Mesenchymal stem cell (in vitro differentiated cells and primary cell): Measurements from ENCODE around the gene LTB4R.
A peak's percentile ranks its signal among the peaks of the same experiment; 100 is the strongest.

Experiments used
- DNase-seq: peaks from one replicate; pipeline ENCODE4 v3.0.0-alpha.2; 2013
- H2AFZ ChIP-seq: one replicate; pipeline ENCODE4 v1.6.1; 2013; ENCODE audit warnings: low read depth, mild to moderate bottlenecking, control low read depth, inconsistent platforms, low read length, moderate library complexity
- H2AK5ac ChIP-seq: 2 replicates; pipeline ENCODE4 v1.6.1; 2013; ENCODE audit warnings: low read length, moderate library complexity, mild to moderate bottlenecking, inconsistent platforms; ENCODE audit not compliant: severe bottlenecking
- H2BK120ac ChIP-seq: one replicate; pipeline ENCODE4 v1.6.1; 2013; ENCODE audit warnings: low read depth, mild to moderate bottlenecking, inconsistent platforms, low read length, moderate library complexity
- H2BK12ac ChIP-seq, 2 experiments: one replicate each; pipeline ENCODE4 v1.6.1; 2013; ENCODE audit warnings: inconsistent platforms in 2 of 2, low read length in 2 of 2, mild to moderate bottlenecking in 2 of 2, moderate library complexity in 2 of 2, control low read depth in 1 of 2
- H2BK15ac ChIP-seq: one replicate; pipeline ENCODE4 v1.6.1; 2013; ENCODE audit warnings: mild to moderate bottlenecking, low read depth, inconsistent platforms; ENCODE audit not compliant: poor library complexity, severe bottlenecking
- H2BK5ac ChIP-seq: 2 replicates; pipeline ENCODE4 v1.6.1; 2013; ENCODE audit warnings: low read depth, mild to moderate bottlenecking, low read length, control low read depth, inconsistent platforms; ENCODE audit not compliant: poor library complexity, severe bottlenecking
- H3K14ac ChIP-seq, 2 experiments: one replicate each; pipeline ENCODE4 v1.6.1; 2013; ENCODE audit warnings: inconsistent platforms in 2 of 2, low read length in 2 of 2, control low read depth in 1 of 2, mild to moderate bottlenecking in 1 of 2, moderate library complexity in 1 of 2
- H3K18ac ChIP-seq, 2 experiments: one replicate each; pipeline ENCODE4 v1.6.1; 2013; ENCODE audit warnings: inconsistent platforms in 2 of 2, low read length in 2 of 2, control low read depth in 1 of 2, low read depth in 1 of 2, mild to moderate bottlenecking in 1 of 2
- H3K23ac ChIP-seq, 2 experiments: one replicate each; pipeline ENCODE4 v1.6.1; 2013; ENCODE audit warnings: inconsistent platforms in 2 of 2, low read length in 2 of 2, mild to moderate bottlenecking in 2 of 2, moderate library complexity in 2 of 2, control low read depth in 1 of 2
- H3K27ac ChIP-seq: 2 replicates; pipeline ENCODE4 v1.5.1; 2013; ENCODE audit warnings: mild to moderate bottlenecking, moderate library complexity, low read length, control low read depth, inconsistent platforms; ENCODE audit not compliant: poor library complexity, severe bottlenecking
- H3K27me3 ChIP-seq, 2 experiments: 2 replicates each; pipeline versions ENCODE4 v1.6.1 to v1.7.0; 2013; ENCODE audit warnings: low read length in 2 of 2, mild to moderate bottlenecking in 2 of 2, moderate library complexity in 2 of 2, control low read depth in 1 of 2, inconsistent platforms in 1 of 2; ENCODE audit not compliant: control insufficient read depth in 1 of 2, insufficient read depth in 1 of 2
- H3K36me3 ChIP-seq, 2 experiments: 2 replicates each; pipeline versions ENCODE4 v1.6.1 to v1.7.0; 2013; ENCODE audit warnings: low read length in 2 of 2, control low read depth in 1 of 2, inconsistent platforms in 1 of 2, low read depth in 1 of 2, mild to moderate bottlenecking in 1 of 2; ENCODE audit not compliant: insufficient read depth in 2 of 2, control insufficient read depth in 1 of 2
- H3K4ac ChIP-seq, 2 experiments: one replicate each; pipeline ENCODE4 v1.6.1; 2013; ENCODE audit warnings: inconsistent platforms in 2 of 2, low read length in 2 of 2, mild to moderate bottlenecking in 2 of 2, moderate library complexity in 2 of 2, control low read depth in 1 of 2, low read depth in 1 of 2
- H3K4me1 ChIP-seq: 2 replicates; pipeline ENCODE4 v1.6.1; 2013; ENCODE audit warnings: low read depth, low read length, control low read depth; ENCODE audit not compliant: control insufficient read depth, insufficient read depth
- H3K4me2 ChIP-seq: 2 replicates; pipeline ENCODE4 v1.6.1; 2013; ENCODE audit warnings: low read length, mild to moderate bottlenecking, inconsistent platforms; ENCODE audit not compliant: poor library complexity, severe bottlenecking
- H3K4me3 ChIP-seq, 2 experiments: 2 replicates each; pipeline versions ENCODE4 v1.5.1 to v1.7.0; 2013; ENCODE audit warnings: low read length in 2 of 2, mild to moderate bottlenecking in 2 of 2, control low read depth in 1 of 2, low read depth in 1 of 2; ENCODE audit not compliant: insufficient read depth in 1 of 2
- H3K79me1 ChIP-seq: replicated peaks from 2 replicates; pipeline ENCODE4 v1.6.1; 2013; ENCODE audit warnings: mild to moderate bottlenecking, control low read depth, low read length, inconsistent platforms; ENCODE audit not compliant: poor library complexity, severe bottlenecking
- H3K9ac ChIP-seq: 2 replicates; pipeline ENCODE4 v1.7.0; 2013; ENCODE audit warnings: mild to moderate bottlenecking, low read length, moderate library complexity
- H3K9me3 ChIP-seq: 2 replicates; pipeline ENCODE4 v1.7.0; 2013; ENCODE audit warnings: mild to moderate bottlenecking, low read length; ENCODE audit not compliant: control insufficient read depth
- H4K8ac ChIP-seq: one replicate; pipeline ENCODE4 v1.6.1; 2013; ENCODE audit warnings: inconsistent platforms, mild to moderate bottlenecking, low read length, moderate library complexity
- H4K91ac ChIP-seq: one replicate; pipeline ENCODE4 v1.6.1; 2013; ENCODE audit warnings: mild to moderate bottlenecking, low read length, inconsistent platforms
- WGBS: methylation state at CpG from one replicate; pipeline ENCODE4 v1.1.7; 2013; ENCODE audit warnings: mixed read lengths; 5-methylcytosine and 5-hydroxymethylcytosine counted together

Gene LTB4R

GRCh38 chr14:24324024-24324423 is 12.7 kb downstream of the LTB4R start:
- Histone ChIP-seq H2BK5ac (no peak overlapping the region), H3K23ac (no peak overlapping the region), H2AFZ (no peak overlapping the region), H3K79me1 (no peaks in the 10 kb centered on the region), H3K4me1 (peaks cover 6% of the 10 kb centered on the region), H3K27ac (no peak overlapping the region), H3K36me3 (no peaks in the 10 kb centered on the region), H2AK5ac (no peak overlapping the region), H3K4ac (no peak overlapping the region), H3K4me3 (no peak overlapping the region), H3K9ac (no peak overlapping the region), H2BK15ac (no peak overlapping the region), H4K91ac (peak overlapping the region; percentile 78), H3K9me3 (no peaks in the 10 kb centered on the region), H2BK120ac (no peak overlapping the region), H3K18ac (no peak overlapping the region), H2BK12ac (no peak overlapping the region), H3K27me3 (peaks cover 4 to 48% of the 10 kb centered on the region in 2 experiments), H4K8ac (no peak overlapping the region), H3K14ac (no peak overlapping the region), H3K4me2 (no peak overlapping the region)
- DNase-seq = no peak
- WGBS = 78% methylated on average over 4 of the region's 6 CpGs

- Histone ChIP-seq H3K4me3 (no peak overlapping the region), H3K23ac (no peak overlapping the region), H3K4me1 (peaks cover 6% of the 10 kb centered on the region), H3K4me2 (no peak overlapping the region), H3K36me3 (no peaks in the 10 kb centered on the region), H3K79me1 (no peaks in the 10 kb centered on the region), H2AK5ac (no peak overlapping the region), H2BK120ac (no peak overlapping the region), H3K9ac (no peak overlapping the region), H2BK15ac (no peak overlapping the region), H3K14ac (no peak overlapping the region), H2AFZ (no peak overlapping the region), H4K91ac (no peak overlapping the region), H3K27ac (no peak overlapping the region), H3K27me3 (peaks cover under 1 to 38% of the 10 kb centered on the region in 2 experiments), H3K9me3 (no peaks in the 10 kb centered on the region), H4K8ac (no peak overlapping the region), H2BK12ac (no peak overlapping the region), H2BK5ac (no peak overlapping the region), H3K18ac (no peak overlapping the region), H3K4ac (no peak overlapping the region)
- DNase-seq = no peak
- 96% methylated on average over 5 of the region's 5 CpGs for WGBS
Observed at GRCh38 chr14:24325041-24325530, 13.8 kb downstream of the LTB4R start.

GRCh38 chr14:24325963-24326362 is 14.7 kb downstream of the LTB4R start:
- no peak overlapping the region for H3K9ac ChIP-seq
- H4K91ac ChIP-seq = no peak overlapping the region
- peaks cover 0 to 34% of the 10 kb centered on the region in 2 experiments for H3K27me3 ChIP-seq
- DNase-seq = no peak
- H2AFZ ChIP-seq = no peak overlapping the region
- H3K27ac ChIP-seq = no peak overlapping the region
- no peak overlapping the region for H3K4ac ChIP-seq
- no peak overlapping the region for H2BK5ac ChIP-seq
- 86% methylated on average over 9 of the region's 9 CpGs for WGBS
- no peak overlapping the region for H2BK12ac ChIP-seq
- H3K4me1 ChIP-seq = peaks cover 6% of the 10 kb centered on the region
- no peak overlapping the region for H3K4me3 ChIP-seq
- no peak overlapping the region for H3K14ac ChIP-seq
- no peak overlapping the region for H4K8ac ChIP-seq
- no peak overlapping the region for H2BK15ac ChIP-seq
- H3K79me1 ChIP-seq = no peaks in the 10 kb centered on the region
- no peak overlapping the region for H3K23ac ChIP-seq
- H2AK5ac ChIP-seq = no peak overlapping the region
- H3K18ac ChIP-seq = no peak overlapping the region
- H3K36me3 ChIP-seq = no peaks in the 10 kb centered on the region
- no peak overlapping the region for H2BK120ac ChIP-seq
- no peak overlapping the region for H3K4me2 ChIP-seq
- H3K9me3 ChIP-seq = no peaks in the 10 kb centered on the region

GRCh38 chr14:24327303-24327702 is 16.0 kb downstream of the LTB4R start:
- Histone ChIP-seq H2AFZ (no peak overlapping the region), H3K36me3 (no peaks in the 10 kb centered on the region), H4K91ac (no peak overlapping the region), H2AK5ac (no peak overlapping the region), H3K4ac (no peak overlapping the region), H3K18ac (no peak overlapping the region), H3K23ac (no peak overlapping the region), H3K79me1 (no peaks in the 10 kb centered on the region), H3K9me3 (no peaks in the 10 kb centered on the region), H3K4me1 (peaks cover 4% of the 10 kb centered on the region), H3K27me3 (peaks cover 0 to 32% of the 10 kb centered on the region in 2 experiments), H3K4me2 (no peak overlapping the region), H2BK15ac (no peak overlapping the region), H3K9ac (no peak overlapping the region), H3K27ac (no peak overlapping the region), H4K8ac (no peak overlapping the region), H2BK5ac (no peak overlapping the region), H3K14ac (no peak overlapping the region), H2BK12ac (no peak overlapping the region), H3K4me3 (no peak overlapping the region), H2BK120ac (no peak overlapping the region)
- DNase-seq = no peak
- 70% methylated on average over 2 of the region's 2 CpGs for WGBS
